ENCODE data around the gene GLYATL1B. TPM values are rescaled to one million over a fixed set of nuclear protein-coding genes. Genes with fewer than 3 reads are reported as not detected.
A peak's percentile ranks its signal among the peaks of the same experiment; 100 is the strongest.

The GLYATL1B gene
- polyA plus RNA-seq, 2 of the 4 experiments (the other 2 are of a cell fraction): not detected

DNA sequence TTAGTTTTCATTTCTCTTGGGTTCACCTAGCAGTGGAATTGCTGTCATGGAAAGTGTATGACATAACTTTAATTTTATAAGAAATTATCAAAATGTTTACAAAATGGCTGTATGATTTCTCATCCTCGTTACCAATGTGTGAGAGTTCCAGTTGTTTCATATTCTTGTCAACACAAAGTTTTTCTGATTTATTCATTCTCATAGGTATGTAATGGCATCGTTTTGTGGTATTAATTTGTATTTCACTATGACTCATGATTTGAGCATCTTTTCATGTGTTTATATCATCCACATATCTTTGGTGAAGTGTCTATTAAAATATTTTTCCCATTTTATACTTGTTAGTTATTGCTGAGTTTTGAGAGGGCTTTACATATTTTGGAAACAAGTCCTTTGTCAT is 26.4 kb downstream of the GLYATL1B start:
- ATAC-seq: no peak
- TF ChIP-seq, protein P1, sequence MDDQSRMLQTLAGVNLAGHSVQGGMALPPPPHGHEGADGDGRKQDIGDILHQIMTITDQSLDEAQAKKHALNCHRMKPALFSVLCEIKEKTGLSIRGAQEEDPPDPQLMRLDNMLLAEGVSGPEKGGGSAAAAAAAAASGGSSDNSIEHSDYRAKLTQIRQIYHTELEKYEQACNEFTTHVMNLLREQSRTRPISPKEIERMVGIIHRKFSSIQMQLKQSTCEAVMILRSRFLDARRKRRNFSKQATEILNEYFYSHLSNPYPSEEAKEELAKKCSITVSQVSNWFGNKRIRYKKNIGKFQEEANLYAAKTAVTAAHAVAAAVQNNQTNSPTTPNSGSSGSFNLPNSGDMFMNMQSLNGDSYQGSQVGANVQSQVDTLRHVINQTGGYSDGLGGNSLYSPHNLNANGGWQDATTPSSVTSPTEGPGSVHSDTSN (IDR thresholded peaks at IDR 0.05): no peak
- TF ChIP-seq CHD4 (IDR thresholded peaks at IDR 0.05; ENCODE audit: borderline replicate concordance) (no peak), FOXS1 (CRISPR knock-in tag; IDR thresholded peaks at IDR 0.05) (no peak), NFE2L2 (conservative IDR thresholded peaks at IDR 0.05; ENCODE audit: low read length) (no peak), RNF2 (IDR thresholded peaks at IDR 0.05; ENCODE audit: borderline replicate concordance, low read depth) (no peak), ELK1 (IDR thresholded peaks at IDR 0.05; ENCODE audit: low read depth, low read length) (no peak), MAFK (IDR thresholded peaks at IDR 0.05; ENCODE audit: partially characterized antibody) (no peak), HOXB13 (CRISPR knock-in tag; IDR thresholded peaks at IDR 0.05; ENCODE audit: low read depth) (no peak), POLR2A (IDR thresholded peaks at IDR 0.05; ENCODE audit: low read length) (no peak), NR3C1 (IDR thresholded peaks at IDR 0.05) (no peak), RARB (CRISPR knock-in tag; IDR thresholded peaks at IDR 0.05) (no peak), KDM1A (IDR thresholded peaks at IDR 0.05; ENCODE audit: low read depth) (no peak), PHF8 (IDR thresholded peaks at IDR 0.05; ENCODE audit: borderline replicate concordance, low read depth) (no peak), BHLHE40 (IDR thresholded peaks at IDR 0.05; ENCODE audit: low read depth, low read length) (no peak), ESRRA (IDR thresholded peaks at IDR 0.05; ENCODE audit: borderline replicate concordance, low read length) (no peak), JUNB (IDR thresholded peaks at IDR 0.05) (no peak), HEYL (CRISPR knock-in tag; IDR thresholded peaks at IDR 0.05) (no peak), CBX2 (IDR thresholded peaks at IDR 0.05; ENCODE audit: borderline replicate concordance, low read depth) (no peak), EHF (CRISPR knock-in tag; IDR thresholded peaks at IDR 0.05) (no peak), EHMT2 (IDR thresholded peaks at IDR 0.05; ENCODE audit: low read depth) (no peak)
- POLR2A ChIA-PET: no interaction called here

GRCh38 chr11:59114344-59114743 is 28.2 kb downstream of the GLYATL1B start:
- no peak overlapping the region for H3K4me2 ChIP-seq
- 88% methylated on average over 3 of the region's 3 CpGs for WGBS (ENCODE audit: missing lambda C conversion rate)
- H3K4me3 ChIP-seq: no peak overlapping the region
- FAIRE-seq: no peak
- TF ChIP-seq, protein P1 (IDR thresholded peaks at IDR 0.05): no peak
- TF ChIP-seq SMC3 (IDR thresholded peaks at IDR 0.05) (no peak), ELK1 (IDR thresholded peaks at IDR 0.05; ENCODE audit: low read depth, low read length) (no peak), POLR2AphosphoS2 (conservative IDR thresholded peaks at IDR 0.05; ENCODE audit: low read length) (no peak), FOXS1 (CRISPR knock-in tag; IDR thresholded peaks at IDR 0.05) (no peak), MAZ (IDR thresholded peaks at IDR 0.05; ENCODE audit: borderline replicate concordance, low read depth, low read length) (no peak), SREBF2 (IDR thresholded peaks at IDR 0.05) (no peak), FOSL2 (IDR thresholded peaks at IDR 0.05) (no peak), FOSL2 (CRISPR knock-in tag; IDR thresholded peaks at IDR 0.05) (no peak), KDM5A (IDR thresholded peaks at IDR 0.05) (no peak), RCOR1 (IDR thresholded peaks at IDR 0.05; ENCODE audit: low read depth, low read length) (no peak), TFCP2L1 (CRISPR knock-in tag; IDR thresholded peaks at IDR 0.05) (no peak)
- POLR2A ChIA-PET: no interaction called here
- CTCF ChIA-PET: interaction anchor here (0.6 to 1.6 kb wide), 3 partner anchors 17 to 538 kb away, joined by 3 to 6 read pairs (median 3); no protein-coding TSS in a partner anchor
- H3K27ac ChIP-seq: no peak overlapping the region
- no peak for DNase-seq (ENCODE audit: low read depth in 1 of 2, low spot score in 1 of 2)
- no peaks in the 10 kb centered on the region for H3K4me1 ChIP-seq
- H3K9me3 ChIP-seq: peaks cover 17% of the 10 kb centered on the region; the same call in 1 of the 3 replicates
- ATAC-seq: no peak

More for the DNA sequence above, 26.4 kb downstream of the GLYATL1B start:
- WGBS (ENCODE audit: missing lambda C conversion rate): 67% methylated on average over 2 of the region's 2 CpGs
- Histone ChIP-seq H3K4me3 (no peak overlapping the region), H3K27ac (no peak overlapping the region), H3K4me2 (no peak overlapping the region), H3K4me1 (peaks cover 9% of the 10 kb centered on the region), H3K9me3 (no peaks in the 10 kb centered on the region)
- CTCF ChIA-PET: no interaction called here
- DNase-seq (ENCODE audit: low read depth in 1 of 2, low spot score in 1 of 2) (no peak), FAIRE-seq (peak; percentile 72)
